H1 (cell line): Measurements from ENCODE around the gene MORC1. TPM values are rescaled to one million over a fixed set of nuclear protein-coding genes. Genes with fewer than 3 reads are reported as not detected.

Source experiments
- CTCF ChIA-PET: fragments of 300-600 bp; sonication (Branson Sonifier 250); formaldehyde crosslinking; loops from one replicate; lab custom pipeline; 2021; ENCODE audit not compliant: partially characterized antibody; lab: Charles Lee
- POLR2A ChIA-PET: fragments of 300-600 bp; sonication (Branson Sonifier 250); formaldehyde crosslinking; loops from one replicate; lab custom pipeline; 2021; ENCODE audit warnings: inconsistent platforms; ENCODE audit not compliant: partially characterized antibody; lab: Charles Lee
- DNase-seq, 2 experiments: peaks; one replicate each; pipeline versions ENCODE4 v3.0.0 to v3.0.0-alpha.2; 2010 to 2022; ENCODE audit warnings: low spot score in 2 of 2, low read depth in 1 of 2, mixed read lengths in 1 of 2
- FAIRE-seq: peaks from 2 replicates; lab custom pipeline; 2011; peaks lifted over from hg19 to GRCh38; lab: Jason Lieb, UNC
- H2AFZ ChIP-seq: 2 replicates; pipeline ENCODE4 v1.8.1; 2012; ENCODE audit warnings: low read length, inconsistent platforms
- H2AK5ac ChIP-seq: 2 replicates; pipeline ENCODE4 v1.6.1; 2013; ENCODE audit warnings: low read depth, low read length
- H2BK120ac ChIP-seq: replicated peaks from 2 replicates; pipeline ENCODE3; 2013; ENCODE audit warnings: low read depth, low read length, inconsistent platforms
- H2BK12ac ChIP-seq: 2 replicates; pipeline ENCODE4 v1.6.1; 2013; ENCODE audit warnings: low read depth, low read length
- H2BK15ac ChIP-seq: 2 replicates; pipeline ENCODE4 v1.6.1; 2013; ENCODE audit warnings: low read length
- H2BK20ac ChIP-seq: 2 replicates; pipeline ENCODE4 v1.6.1; 2013; ENCODE audit warnings: low read length
- H2BK5ac ChIP-seq: 2 replicates; pipeline ENCODE4 v1.6.1; 2013; ENCODE audit warnings: low read depth, low read length
- H3K14ac ChIP-seq: 2 replicates; pipeline ENCODE4 v1.6.1; 2013; ENCODE audit warnings: inconsistent platforms; ENCODE audit not compliant: insufficient read length
- H3K18ac ChIP-seq: 2 replicates; pipeline ENCODE4 v1.6.1; 2013; ENCODE audit warnings: low read length; ENCODE audit errors: extremely low read depth
- H3K23ac ChIP-seq: 2 replicates; pipeline ENCODE4 v1.6.1; 2013; ENCODE audit warnings: inconsistent platforms; ENCODE audit not compliant: insufficient read length
- H3K23me2 ChIP-seq: 2 replicates; pipeline ENCODE4 v1.6.1; 2013; ENCODE audit warnings: low read depth, low read length
- H3K27ac ChIP-seq: 2 replicates; pipeline ENCODE4 v1.6.1; 2011; ENCODE audit warnings: low read depth, low read length, inconsistent platforms
- H3K27me3 ChIP-seq, 4 experiments: replicated peaks in 1 of 4; 1 replicate in 1 of 4; 2 replicates in 3 of 4; pipeline versions ENCODE4 v1.6.1 to v1.8.1; 2011 to 2013; ENCODE audit warnings: low read length in 3 of 4, mild to moderate bottlenecking in 3 of 4, inconsistent platforms in 2 of 4, mixed read lengths in 2 of 4, moderate library complexity in 1 of 4; ENCODE audit not compliant: control insufficient read depth in 3 of 4, insufficient read depth in 3 of 4; ENCODE audit errors: extremely low read depth in 1 of 4
- H3K36me3 ChIP-seq, 4 experiments: 2 replicates each; pipeline versions ENCODE4 v1.6.1 to v1.8.1; 2011 to 2013; ENCODE audit warnings: mild to moderate bottlenecking in 4 of 4, low read length in 3 of 4, moderate library complexity in 2 of 4, control low read depth in 1 of 4, inconsistent platforms in 1 of 4; ENCODE audit not compliant: insufficient read depth in 4 of 4, control insufficient read depth in 2 of 4
- H3K4ac ChIP-seq: replicated peaks from 2 replicates; pipeline ENCODE3; 2013; ENCODE audit warnings: low read length, low read depth, mixed read lengths, inconsistent platforms; ENCODE audit not compliant: insufficient read length
- H3K4me1 ChIP-seq, 4 experiments: replicated peaks in 1 of 4; 1 replicate in 1 of 4; 2 replicates in 3 of 4; pipeline versions ENCODE4 v1.6.1 to v1.8.1; 2011 to 2013; ENCODE audit warnings: low read length in 3 of 4, inconsistent platforms in 2 of 4, mixed read lengths in 1 of 4; ENCODE audit not compliant: insufficient read depth in 4 of 4, control insufficient read depth in 3 of 4
- H3K4me2 ChIP-seq, 2 experiments: 2 replicates each; pipeline versions ENCODE4 v1.6.1 to v1.8.1; 2011 to 2013; ENCODE audit warnings: low read depth in 2 of 2, low read length in 2 of 2, control low read depth in 1 of 2, inconsistent platforms in 1 of 2, mild to moderate bottlenecking in 1 of 2; ENCODE audit not compliant: insufficient read depth in 1 of 2
- H3K4me3 ChIP-seq, 4 experiments: fragments of 200-600, 300-600 bp in 1 of 4; sonication (generic), shearing (Covaris generic), sonication (Bioruptor Twin) in 1 of 4; 2 replicates each; pipeline versions ENCODE4 v1.5.1 to v1.8.1; 2011 to 2016; ENCODE audit warnings: low read length in 4 of 4, low read depth in 3 of 4, control low read depth in 2 of 4, inconsistent platforms in 2 of 4, mild to moderate bottlenecking in 2 of 4, mixed read lengths in 1 of 4, moderate library complexity in 1 of 4; ENCODE audit not compliant: insufficient read depth in 2 of 4; ENCODE audit errors: extremely low read depth in 1 of 4
- H3K56ac ChIP-seq: replicated peaks from 2 replicates; pipeline ENCODE3; 2013; ENCODE audit warnings: low read depth, mild to moderate bottlenecking, mixed read lengths, low read length, inconsistent platforms; ENCODE audit not compliant: insufficient read length
- H3K79me1 ChIP-seq: 2 replicates; pipeline ENCODE4 v1.6.1; 2013; ENCODE audit warnings: low read depth, low read length, control low read depth
- H3K79me2 ChIP-seq, 2 experiments: 2 replicates each; pipeline versions ENCODE4 v1.6.1 to v1.8.1; 2012 to 2013; ENCODE audit warnings: low read length in 2 of 2, mild to moderate bottlenecking in 2 of 2, inconsistent platforms in 1 of 2; ENCODE audit not compliant: insufficient read depth in 2 of 2, control insufficient read depth in 1 of 2
- H3K9ac ChIP-seq, 4 experiments: replicated peaks in 1 of 4; 1 replicate in 1 of 4; 2 replicates in 3 of 4; pipeline versions ENCODE4 v1.6.1 to v1.8.1; 2011 to 2013; ENCODE audit warnings: low read depth in 3 of 4, low read length in 3 of 4, control low read depth in 2 of 4, mild to moderate bottlenecking in 2 of 4, moderate library complexity in 2 of 4, inconsistent platforms in 1 of 4; ENCODE audit errors: extremely low read depth in 1 of 4
- H3K9me3 ChIP-seq, 2 experiments: 2 replicates each; pipeline versions ENCODE4 v1.6.1 to v1.8.1; 2012 to 2013; ENCODE audit warnings: mild to moderate bottlenecking in 2 of 2, moderate library complexity in 2 of 2, control low read depth in 1 of 2, inconsistent platforms in 1 of 2, low read depth in 1 of 2, low read length in 1 of 2, mixed read lengths in 1 of 2; ENCODE audit not compliant: insufficient read depth in 2 of 2
- H4K20me1 ChIP-seq, 2 experiments: replicated peaks in 1 of 2; 2 replicates each; pipeline versions ENCODE3 to v1.8.1; 2011 to 2013; ENCODE audit warnings: inconsistent platforms in 2 of 2, low read length in 2 of 2, mild to moderate bottlenecking in 1 of 2; ENCODE audit not compliant: insufficient read depth in 2 of 2, control insufficient read depth in 1 of 2
- H4K5ac ChIP-seq: 2 replicates; pipeline ENCODE4 v1.6.1; 2013; ENCODE audit warnings: low read length, low read depth, mixed read lengths, inconsistent platforms; ENCODE audit not compliant: insufficient read length
- H4K8ac ChIP-seq: 2 replicates; pipeline ENCODE4 v1.8.0; 2013; ENCODE audit warnings: mild to moderate bottlenecking, moderate library complexity, low read length, inconsistent platforms; ENCODE audit not compliant: insufficient read depth; ENCODE audit errors: extremely low read depth
- H4K91ac ChIP-seq: replicated peaks from 2 replicates; pipeline ENCODE3; 2013; ENCODE audit warnings: low read length, mixed read lengths, inconsistent platforms; ENCODE audit not compliant: insufficient read length
- CTCF ChIP-seq, 3 experiments: IDR thresholded peaks; 1 replicate in 2 of 3; 2 replicates in 1 of 3; pipeline versions ENCODE4 v1.5.1 to v1.6.1; 2011; ENCODE audit warnings: low read length in 3 of 3, mild to moderate bottlenecking in 3 of 3, inconsistent platforms in 2 of 3, low read depth in 1 of 3, moderate library complexity in 1 of 3; ENCODE audit not compliant: insufficient read depth in 1 of 3; ENCODE audit errors: control extremely low read depth in 1 of 3
- RFX5 ChIP-seq: IDR thresholded peaks from 2 replicates; pipeline ENCODE4 v1.6.1; 2011; ENCODE audit warnings: low read depth, low read length, improper control_type of control experiment, borderline replicate concordance
- WGBS, 2 experiments: shearing (Covaris generic) in 1 of 2; methylation state at CpG; one replicate each; pipeline versions ENCODE4 v1.1.6 to v1.1.7; 2013 to 2015; ENCODE audit warnings: low lambda C conversion rate in 2 of 2, mixed read lengths in 2 of 2, inconsistent platforms in 1 of 2, low coverage in 1 of 2, missing lambda C conversion rate in 1 of 2; ENCODE audit not compliant: insufficient replicate concordance in 2 of 2, insufficient coverage in 1 of 2, insufficient read length in 1 of 2; ENCODE audit errors: extremely low coverage in 1 of 2, missing lambda C conversion rate in 1 of 2; 5-methylcytosine and 5-hydroxymethylcytosine counted together
- polyA plus RNA-seq, 7 experiments: library from polyadenylated mRNA; depleted of rRNA in 3 of 7; stranded (reverse) in 5 of 7; unstranded in 2 of 7; fragments of >200 nt in 5 of 7; fragments of 200-250 nt in 2 of 7; gene quantifications; 1 replicate in 5 of 7; 2 replicates in 1 of 7; 4 replicates in 1 of 7; pipeline versions ENCODE4 v1.2.1 to v1.2.3, GENCODE V29; 2011 to 2013; ENCODE audit warnings: missing spikeins in 2 of 7, mixed read lengths in 2 of 7
- total RNA-seq: library from RNA; stranded (reverse); fragmentation: NEBNext Ultra II Directional; extraction: Animal tissue kit (Norgen Biotek cat#: 25700); gene quantifications from 2 replicates; pipeline ENCODE4 v1.2.1, GENCODE V29; 2021

Gene MORC1
- total and polyA plus RNA-seq, 2 of the 8 experiments (the other 6 are each of a cell fraction or from before 2014, with no cell fraction given) = not detected

GRCh38 chr3:109109574-109109973 is 8.4 kb downstream of the MORC1 start:
- POLR2A ChIA-PET = no interaction called here
- Histone ChIP-seq H3K18ac (no peak overlapping the region), H3K4ac (no peak overlapping the region), H3K27me3 (no peaks in the 10 kb centered on the region), H3K4me3 (no peak overlapping the region), H4K20me1 (no peaks in the 10 kb centered on the region), H3K27ac (no peak overlapping the region), H2BK5ac (no peak overlapping the region), H3K23me2 (peaks cover 2% of the 10 kb centered on the region; the same call in 1 of the 2 replicates), H3K9me3 (no peaks in the 10 kb centered on the region), H4K91ac (no peak overlapping the region), H3K14ac (no peak overlapping the region), H3K79me2 (no peaks in the 10 kb centered on the region), H3K56ac (no peak overlapping the region), H4K5ac (no peak overlapping the region), H2AFZ (no peak overlapping the region), H2AK5ac (no peak overlapping the region), H4K8ac (no peak overlapping the region), H3K4me2 (no peak overlapping the region), H2BK20ac (no peak overlapping the region), H3K4me1 (no peaks in the 10 kb centered on the region), H3K23ac (no peak overlapping the region), H2BK12ac (no peak overlapping the region), H2BK15ac (no peak overlapping the region), H2BK120ac (no peak overlapping the region), H3K9ac (no peak overlapping the region), H3K79me1 (no peaks in the 10 kb centered on the region), H3K36me3 (no peaks in the 10 kb centered on the region)
- WGBS, 2 experiments = 96% methylated on average over 4 of the region's 4 CpGs; no CpG with 5 or more reads in 1 of the 2 experiments
- CTCF ChIA-PET = interaction anchor here (0.7 to 1.2 kb wide), 5 partner anchors 14 to 190 kb away, joined by 3 read pairs; no protein-coding TSS in a partner anchor
- no peak for DNase-seq
- FAIRE-seq = no peak
- TF ChIP-seq RFX5 (no peak), CTCF (IDR thresholded peaks at IDR 0.05; ENCODE audit: control extremely low read depth in 1 of 3, insufficient read depth in 1 of 3, low read depth in 1 of 3, low read length in 3 of 3) (peak in 1 of 3 experiments; percentile 6; a peak in 1 of 4 replicates)
